ENCODE data around the gene ADAMTS2. TPM values are rescaled to one million over a fixed set of nuclear protein-coding genes. Genes with fewer than 3 reads are reported as not detected.

The ADAMTS2 gene
- total RNA-seq, 3 donors from 2014 or later (not counting 1 experiment from before 2014, with no cell fraction given) = 0.28 TPM; not detected in 2

GRCh38 chr5:179193746-179194145 is 151.5 kb downstream of the ADAMTS2 start:
- intact Hi-C loops (cut with micrococcal nuclease) = no loop called here
- Mint-ChIP-seq H3K4me1 (no peaks in the 10 kb centered on the region), H3K9me3 (no peaks in the 10 kb centered on the region), H3K27ac (no peak overlapping the region), H3K4me3 (no peak overlapping the region), H3K36me3 (no peaks in the 10 kb centered on the region), H3K27me3 (ENCODE audit: low read depth in 2 of 2) (no peaks in the 10 kb centered on the region)
- ATAC-seq (no peak), DNase-seq (no peak)
- H3K36me3 ChIP-seq (ENCODE audit: control insufficient read depth, insufficient read depth, low read length) = no peaks in the 10 kb centered on the region
- TF ChIP-seq CTCF (IDR thresholded peaks at IDR 0.05) = no peak
- no peak overlapping the region for H3K4me3 ChIP-seq (ENCODE audit: low read length)
- H3K4me1 ChIP-seq (ENCODE audit: control insufficient read depth, insufficient read depth, low read length) = no peaks in the 10 kb centered on the region
- 89% methylated on average over 9 of the region's 11 CpGs for WGBS (ENCODE audit: insufficient coverage)
- H3K27me3 ChIP-seq (ENCODE audit: control insufficient read depth, insufficient read depth, low read length) = no peaks in the 10 kb centered on the region
- H3K27ac ChIP-seq (ENCODE audit: low read length) = no peak overlapping the region
- H3K9me3 ChIP-seq (ENCODE audit: control insufficient read depth, insufficient read depth, low read length) = no peaks in the 10 kb centered on the region

GRCh38 chr5:179192891-179193470 is 152.3 kb downstream of the ADAMTS2 start:
- no peaks in the 10 kb centered on the region for H3K36me3 Mint-ChIP-seq
- no peak overlapping the region for H3K4me3 Mint-ChIP-seq
- Histone ChIP-seq H3K4me1 (ENCODE audit: control insufficient read depth, insufficient read depth, low read length) (no peaks in the 10 kb centered on the region), H3K9me3 (ENCODE audit: control insufficient read depth, insufficient read depth, low read length) (no peaks in the 10 kb centered on the region), H3K27me3 (ENCODE audit: control insufficient read depth, insufficient read depth, low read length) (no peaks in the 10 kb centered on the region), H3K36me3 (ENCODE audit: control insufficient read depth, insufficient read depth, low read length) (no peaks in the 10 kb centered on the region), H3K27ac (ENCODE audit: low read length) (no peak overlapping the region), H3K4me3 (ENCODE audit: low read length) (no peak overlapping the region)
- ATAC-seq (no peak), DNase-seq (no peak)
- intact Hi-C loops (cut with micrococcal nuclease) = no loop called here
- no peaks in the 10 kb centered on the region for H3K9me3 Mint-ChIP-seq
- H3K4me1 Mint-ChIP-seq = no peaks in the 10 kb centered on the region
- 86% methylated on average over 22 of the region's 22 CpGs for WGBS (ENCODE audit: insufficient coverage)
- TF ChIP-seq CTCF (IDR thresholded peaks at IDR 0.05) = no peak
- H3K27ac Mint-ChIP-seq = no peak overlapping the region
- no peaks in the 10 kb centered on the region for H3K27me3 Mint-ChIP-seq (ENCODE audit: low read depth in 2 of 2)

- Mint-ChIP-seq H3K27me3 (ENCODE audit: low read depth in 2 of 2) (no peaks in the 10 kb centered on the region), H3K4me3 (no peak overlapping the region), H3K9me3 (no peaks in the 10 kb centered on the region), H3K4me1 (no peaks in the 10 kb centered on the region), H3K27ac (no peak overlapping the region), H3K36me3 (no peaks in the 10 kb centered on the region)
- no peak overlapping the region for H3K4me3 ChIP-seq (ENCODE audit: low read length)
- no peak for ATAC-seq
- TF ChIP-seq CTCF (IDR thresholded peaks at IDR 0.05) = no peak
- H3K27me3 ChIP-seq (ENCODE audit: control insufficient read depth, insufficient read depth, low read length) = no peaks in the 10 kb centered on the region
- intact Hi-C loops (cut with micrococcal nuclease) = no loop called here
- WGBS (ENCODE audit: insufficient coverage) = 41% methylated on average over 20 of the region's 20 CpGs
- H3K36me3 ChIP-seq (ENCODE audit: control insufficient read depth, insufficient read depth, low read length) = no peaks in the 10 kb centered on the region
- H3K9me3 ChIP-seq (ENCODE audit: control insufficient read depth, insufficient read depth, low read length) = no peaks in the 10 kb centered on the region
- no peak overlapping the region for H3K27ac ChIP-seq (ENCODE audit: low read length)
- H3K4me1 ChIP-seq (ENCODE audit: control insufficient read depth, insufficient read depth, low read length) = no peaks in the 10 kb centered on the region
- DNase-seq = no peak
These were observed 152.9 kb downstream of the ADAMTS2 start for GRCh38 chr5:179192185-179192890.

Data from natural killer cell (primary cell).